OCI-LY7 (cell line): ENCODE measurements around the gene GNA12.

ENCODE experiments used
- EZH2phosphoT487 ChIP-seq: fragments of 200-600 bp; sonication (generic); IDR thresholded peaks from 2 replicates; pipeline ENCODE4 v1.6.1; 2018; ENCODE audit warnings: low read depth, borderline replicate concordance, mild to moderate bottlenecking, mixed run types, antibody characterized with exemption, low read length, moderate library complexity, mixed read lengths
- TF ChIP-seq, protein P1 (sequence below): fragments of 200-600 bp; sonication (generic); conservative IDR thresholded peaks from 2 replicates; pipeline ENCODE4 v1.5.1; 2014; ENCODE audit warnings: mild to moderate bottlenecking, antibody characterized with exemption, low read length, moderate library complexity, mixed read lengths

DNA sequence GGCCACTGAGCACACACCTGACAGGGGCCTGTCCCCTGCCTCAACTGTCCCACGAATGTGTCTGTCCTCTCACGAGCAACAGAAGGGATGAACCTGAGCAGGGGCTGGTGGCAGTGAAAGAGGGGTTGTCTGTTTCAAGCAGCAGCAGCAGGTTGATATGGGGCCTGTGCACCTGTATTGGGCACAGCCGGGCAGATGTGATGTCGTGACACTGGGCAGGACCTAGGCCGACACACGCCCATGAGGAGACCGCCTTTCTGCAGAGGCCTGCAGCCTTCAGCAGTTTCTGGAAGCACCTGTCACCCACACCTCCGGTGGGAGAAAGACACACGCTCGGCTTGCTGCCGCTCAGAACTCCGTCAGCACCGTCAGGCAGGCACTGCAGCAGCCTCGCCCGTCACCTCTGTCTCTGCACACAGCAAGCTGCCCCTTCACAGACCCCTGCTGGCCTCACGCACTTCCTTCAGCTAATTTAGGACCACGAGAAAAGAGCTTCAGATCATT is 107.6 kb downstream of the GNA12 start:
- TF ChIP-seq, protein P1, sequence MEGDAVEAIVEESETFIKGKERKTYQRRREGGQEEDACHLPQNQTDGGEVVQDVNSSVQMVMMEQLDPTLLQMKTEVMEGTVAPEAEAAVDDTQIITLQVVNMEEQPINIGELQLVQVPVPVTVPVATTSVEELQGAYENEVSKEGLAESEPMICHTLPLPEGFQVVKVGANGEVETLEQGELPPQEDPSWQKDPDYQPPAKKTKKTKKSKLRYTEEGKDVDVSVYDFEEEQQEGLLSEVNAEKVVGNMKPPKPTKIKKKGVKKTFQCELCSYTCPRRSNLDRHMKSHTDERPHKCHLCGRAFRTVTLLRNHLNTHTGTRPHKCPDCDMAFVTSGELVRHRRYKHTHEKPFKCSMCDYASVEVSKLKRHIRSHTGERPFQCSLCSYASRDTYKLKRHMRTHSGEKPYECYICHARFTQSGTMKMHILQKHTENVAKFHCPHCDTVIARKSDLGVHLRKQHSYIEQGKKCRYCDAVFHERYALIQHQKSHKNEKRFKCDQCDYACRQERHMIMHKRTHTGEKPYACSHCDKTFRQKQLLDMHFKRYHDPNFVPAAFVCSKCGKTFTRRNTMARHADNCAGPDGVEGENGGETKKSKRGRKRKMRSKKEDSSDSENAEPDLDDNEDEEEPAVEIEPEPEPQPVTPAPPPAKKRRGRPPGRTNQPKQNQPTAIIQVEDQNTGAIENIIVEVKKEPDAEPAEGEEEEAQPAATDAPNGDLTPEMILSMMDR: no peak
- TF ChIP-seq EZH2phosphoT487: no peak
